Measurements from ENCODE around the gene SIAH3. TPM values are rescaled to one million over a fixed set of nuclear protein-coding genes. Genes with fewer than 3 reads are reported as not detected.

Gene SIAH3
- total RNA-seq, 6 experiments from 2014 or later: not detected

- Histone ChIP-seq H3K4me3 (no peak overlapping the region), H3K27me3 (no peaks in the 10 kb centered on the region), H3K27ac (no peak overlapping the region), H3K36me3 (no peaks in the 10 kb centered on the region), H3K4me1 (no peaks in the 10 kb centered on the region), H3K9me3 (no peaks in the 10 kb centered on the region)
- peak in 1 of 4 donors; percentile 25 for ATAC-seq
- TF ChIP-seq, protein P1, sequence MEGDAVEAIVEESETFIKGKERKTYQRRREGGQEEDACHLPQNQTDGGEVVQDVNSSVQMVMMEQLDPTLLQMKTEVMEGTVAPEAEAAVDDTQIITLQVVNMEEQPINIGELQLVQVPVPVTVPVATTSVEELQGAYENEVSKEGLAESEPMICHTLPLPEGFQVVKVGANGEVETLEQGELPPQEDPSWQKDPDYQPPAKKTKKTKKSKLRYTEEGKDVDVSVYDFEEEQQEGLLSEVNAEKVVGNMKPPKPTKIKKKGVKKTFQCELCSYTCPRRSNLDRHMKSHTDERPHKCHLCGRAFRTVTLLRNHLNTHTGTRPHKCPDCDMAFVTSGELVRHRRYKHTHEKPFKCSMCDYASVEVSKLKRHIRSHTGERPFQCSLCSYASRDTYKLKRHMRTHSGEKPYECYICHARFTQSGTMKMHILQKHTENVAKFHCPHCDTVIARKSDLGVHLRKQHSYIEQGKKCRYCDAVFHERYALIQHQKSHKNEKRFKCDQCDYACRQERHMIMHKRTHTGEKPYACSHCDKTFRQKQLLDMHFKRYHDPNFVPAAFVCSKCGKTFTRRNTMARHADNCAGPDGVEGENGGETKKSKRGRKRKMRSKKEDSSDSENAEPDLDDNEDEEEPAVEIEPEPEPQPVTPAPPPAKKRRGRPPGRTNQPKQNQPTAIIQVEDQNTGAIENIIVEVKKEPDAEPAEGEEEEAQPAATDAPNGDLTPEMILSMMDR (IDR thresholded peaks at IDR 0.05): no peak
- no peak for TF ChIP-seq POLR2A (IDR thresholded peaks at IDR 0.05)
- peak in 2 of 3 donors; percentile 50 to 52 for DNase-seq
- 67% methylated on average over 14 of the region's 14 CpGs for WGBS (ENCODE audit: insufficient coverage, low coverage, low lambda C conversion rate, missing lambda C conversion rate)
- intact Hi-C loops (cut with DNase I): no loop called here
These were observed 69.8 kb downstream of the SIAH3 start for GRCh38 chr13:45781553-45782326.

GRCh38 chr13:45779901-45780300 lies 71.7 kb downstream of the SIAH3 start:
- 90% methylated on average over 2 of the region's 5 CpGs for WGBS (ENCODE audit: insufficient coverage, low coverage, low lambda C conversion rate, missing lambda C conversion rate)
- TF ChIP-seq POLR2A (IDR thresholded peaks at IDR 0.05): no peak
- TF ChIP-seq, protein P1 (IDR thresholded peaks at IDR 0.05): no peak
- intact Hi-C loops (cut with DNase I): no loop called here
- DNase-seq (no peak), ATAC-seq (no peak)
- no peaks in the 10 kb centered on the region for H3K27me3 ChIP-seq
- no peaks in the 10 kb centered on the region for H3K36me3 ChIP-seq
- H3K4me3 ChIP-seq: no peak overlapping the region
- H3K9me3 ChIP-seq: no peaks in the 10 kb centered on the region
- H3K4me1 ChIP-seq: no peaks in the 10 kb centered on the region
- H3K27ac ChIP-seq: no peak overlapping the region

DNA sequence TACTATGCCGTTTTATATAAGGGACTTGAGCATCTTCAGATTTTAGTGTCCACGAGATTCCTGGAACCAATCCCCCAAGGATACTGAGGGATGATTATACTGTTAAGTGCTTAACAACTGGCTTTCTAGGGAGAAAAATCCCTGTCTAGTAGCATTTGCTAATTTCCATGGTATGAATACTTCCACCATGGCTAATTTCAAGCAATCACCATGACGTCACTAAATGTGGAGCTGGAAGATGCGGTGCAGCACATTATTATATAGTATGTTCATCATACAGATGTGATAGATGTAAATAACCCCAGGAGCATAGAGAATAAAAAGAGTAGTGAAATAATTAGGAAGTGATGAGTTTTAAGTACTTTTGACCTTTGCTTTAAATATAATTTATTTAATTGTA lies 72.7 kb downstream of the SIAH3 start:
- WGBS (ENCODE audit: insufficient coverage, low coverage, low lambda C conversion rate, missing lambda C conversion rate): 75% methylated on average over 4 of the region's 4 CpGs
- no peak for DNase-seq
- intact Hi-C loops (cut with DNase I): no loop called here
- TF ChIP-seq POLR2A (IDR thresholded peaks at IDR 0.05): no peak
- TF ChIP-seq, protein P1 (IDR thresholded peaks at IDR 0.05): no peak
- Histone ChIP-seq H3K27ac (no peak overlapping the region), H3K4me1 (no peaks in the 10 kb centered on the region), H3K36me3 (no peaks in the 10 kb centered on the region), H3K4me3 (no peak overlapping the region), H3K9me3 (no peaks in the 10 kb centered on the region), H3K27me3 (no peaks in the 10 kb centered on the region)
- ATAC-seq: no peak

DNA sequence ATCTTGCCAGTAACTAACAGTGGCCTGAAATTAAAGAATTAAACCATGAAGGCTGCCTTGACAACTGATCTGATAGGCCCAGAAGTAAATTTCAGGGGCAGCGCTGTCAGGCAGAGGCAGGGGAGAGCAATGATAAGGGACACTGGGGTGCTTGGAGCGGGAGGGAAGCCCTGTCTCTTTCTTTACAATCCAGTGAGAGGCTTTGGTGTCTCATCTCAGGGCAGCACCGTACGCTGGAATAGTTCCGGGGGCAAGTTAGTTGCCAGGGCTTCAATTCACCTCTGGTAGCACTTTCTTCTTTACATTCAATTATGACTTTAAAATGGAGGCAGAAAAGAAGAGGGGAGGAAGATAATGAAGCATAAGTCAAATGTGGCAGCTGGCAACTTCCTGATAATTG lies 74.8 kb downstream of the SIAH3 start:
- H3K4me1 ChIP-seq: no peaks in the 10 kb centered on the region
- H3K27ac ChIP-seq: no peak overlapping the region
- H3K36me3 ChIP-seq: no peaks in the 10 kb centered on the region
- no peaks in the 10 kb centered on the region for H3K9me3 ChIP-seq
- no peak overlapping the region for H3K4me3 ChIP-seq
- DNase-seq: no peak
- H3K27me3 ChIP-seq: no peaks in the 10 kb centered on the region
- 55% methylated on average over 4 of the region's 5 CpGs for WGBS (ENCODE audit: insufficient coverage, low coverage, low lambda C conversion rate, missing lambda C conversion rate)
- no peak for TF ChIP-seq POLR2A (IDR thresholded peaks at IDR 0.05)
- TF ChIP-seq, protein P1 (IDR thresholded peaks at IDR 0.05): no peak
- intact Hi-C loops (cut with DNase I): no loop called here
- no peak for ATAC-seq

All from right lobe of liver (tissue), 6 donors.